AG10803 (cell line): ENCODE data around the gene FAM114A2.

Experiments
- DNase-seq: peaks from one replicate; pipeline ENCODE4 v3.0.0; 2010; ENCODE audit warnings: low read depth
- H3K4me3 ChIP-seq: 2 replicates; pipeline ENCODE4 v1.5.1; 2011; ENCODE audit warnings: mild to moderate bottlenecking, low read length, control low read depth
- CTCF ChIP-seq: conservative IDR thresholded peaks from 2 replicates; pipeline ENCODE4 v1.5.1; 2011; ENCODE audit warnings: mild to moderate bottlenecking, low read length, control low read depth, inconsistent platforms

The FAM114A2 gene

GRCh38 chr5:153952057-153952456 is 86.7 kb downstream of the FAM114A2 start:
- DNase-seq, result no peak
- no peak for TF ChIP-seq CTCF
- no peak overlapping the region for H3K4me3 ChIP-seq

DNA sequence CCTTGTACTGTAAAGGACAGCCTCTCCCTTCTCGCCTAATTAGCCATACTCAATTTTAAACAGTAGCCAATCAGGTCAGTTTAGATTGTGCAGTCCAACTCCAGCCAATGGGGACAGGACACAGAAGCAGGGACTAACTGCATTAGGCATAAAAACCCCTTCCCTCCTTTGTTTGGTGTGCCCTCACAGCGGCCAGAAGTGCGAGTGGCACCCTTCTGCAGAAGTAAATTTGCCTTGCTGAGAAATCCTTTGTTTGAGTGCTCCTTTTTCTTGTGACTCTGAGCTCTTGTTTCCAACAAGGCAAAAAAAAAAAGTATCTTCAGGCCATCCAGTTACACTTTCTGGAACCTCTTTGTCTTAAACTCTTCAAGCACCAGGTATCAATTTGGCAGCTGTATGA is 97.4 kb downstream of the FAM114A2 start:
- no peak for DNase-seq
- no peak for TF ChIP-seq CTCF
- no peak overlapping the region for H3K4me3 ChIP-seq
